ENCODE data around the gene ATRNL1.

DNA sequence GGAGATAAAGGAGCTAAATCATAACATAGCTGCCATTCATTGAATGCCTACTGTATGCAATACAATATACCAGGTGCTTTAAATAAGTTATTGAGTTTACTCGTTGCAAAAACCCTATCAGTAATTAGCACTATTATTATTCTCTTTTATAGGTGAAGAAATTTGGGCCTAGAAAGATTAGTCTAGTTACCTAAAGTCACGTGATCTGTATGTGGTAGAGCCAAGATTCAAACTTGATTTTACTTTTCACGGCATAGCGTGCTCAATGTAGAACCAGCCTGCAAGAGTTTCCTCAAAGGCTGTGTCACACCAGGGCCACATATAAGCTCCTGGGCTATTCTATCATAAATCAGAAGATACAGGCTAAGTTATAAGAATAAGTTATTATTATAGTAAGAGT is 740.0 kb downstream of the ATRNL1 start:
- TF ChIP-seq POLR2A (IDR thresholded peaks at IDR 0.05): no peak
- TF ChIP-seq, protein P1, sequence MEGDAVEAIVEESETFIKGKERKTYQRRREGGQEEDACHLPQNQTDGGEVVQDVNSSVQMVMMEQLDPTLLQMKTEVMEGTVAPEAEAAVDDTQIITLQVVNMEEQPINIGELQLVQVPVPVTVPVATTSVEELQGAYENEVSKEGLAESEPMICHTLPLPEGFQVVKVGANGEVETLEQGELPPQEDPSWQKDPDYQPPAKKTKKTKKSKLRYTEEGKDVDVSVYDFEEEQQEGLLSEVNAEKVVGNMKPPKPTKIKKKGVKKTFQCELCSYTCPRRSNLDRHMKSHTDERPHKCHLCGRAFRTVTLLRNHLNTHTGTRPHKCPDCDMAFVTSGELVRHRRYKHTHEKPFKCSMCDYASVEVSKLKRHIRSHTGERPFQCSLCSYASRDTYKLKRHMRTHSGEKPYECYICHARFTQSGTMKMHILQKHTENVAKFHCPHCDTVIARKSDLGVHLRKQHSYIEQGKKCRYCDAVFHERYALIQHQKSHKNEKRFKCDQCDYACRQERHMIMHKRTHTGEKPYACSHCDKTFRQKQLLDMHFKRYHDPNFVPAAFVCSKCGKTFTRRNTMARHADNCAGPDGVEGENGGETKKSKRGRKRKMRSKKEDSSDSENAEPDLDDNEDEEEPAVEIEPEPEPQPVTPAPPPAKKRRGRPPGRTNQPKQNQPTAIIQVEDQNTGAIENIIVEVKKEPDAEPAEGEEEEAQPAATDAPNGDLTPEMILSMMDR (IDR thresholded peaks at IDR 0.05): no peak
